ENCODE results near the gene ZNF687. TPM values are rescaled to one million over a fixed set of nuclear protein-coding genes. Genes with fewer than 3 reads are reported as not detected.
"Not testable (repeated sequence)": the region's sequence is repeated elsewhere in the genome, so short reads cannot be mapped to it uniquely, and the experiment has no call there.

The ZNF687 gene, protein sequence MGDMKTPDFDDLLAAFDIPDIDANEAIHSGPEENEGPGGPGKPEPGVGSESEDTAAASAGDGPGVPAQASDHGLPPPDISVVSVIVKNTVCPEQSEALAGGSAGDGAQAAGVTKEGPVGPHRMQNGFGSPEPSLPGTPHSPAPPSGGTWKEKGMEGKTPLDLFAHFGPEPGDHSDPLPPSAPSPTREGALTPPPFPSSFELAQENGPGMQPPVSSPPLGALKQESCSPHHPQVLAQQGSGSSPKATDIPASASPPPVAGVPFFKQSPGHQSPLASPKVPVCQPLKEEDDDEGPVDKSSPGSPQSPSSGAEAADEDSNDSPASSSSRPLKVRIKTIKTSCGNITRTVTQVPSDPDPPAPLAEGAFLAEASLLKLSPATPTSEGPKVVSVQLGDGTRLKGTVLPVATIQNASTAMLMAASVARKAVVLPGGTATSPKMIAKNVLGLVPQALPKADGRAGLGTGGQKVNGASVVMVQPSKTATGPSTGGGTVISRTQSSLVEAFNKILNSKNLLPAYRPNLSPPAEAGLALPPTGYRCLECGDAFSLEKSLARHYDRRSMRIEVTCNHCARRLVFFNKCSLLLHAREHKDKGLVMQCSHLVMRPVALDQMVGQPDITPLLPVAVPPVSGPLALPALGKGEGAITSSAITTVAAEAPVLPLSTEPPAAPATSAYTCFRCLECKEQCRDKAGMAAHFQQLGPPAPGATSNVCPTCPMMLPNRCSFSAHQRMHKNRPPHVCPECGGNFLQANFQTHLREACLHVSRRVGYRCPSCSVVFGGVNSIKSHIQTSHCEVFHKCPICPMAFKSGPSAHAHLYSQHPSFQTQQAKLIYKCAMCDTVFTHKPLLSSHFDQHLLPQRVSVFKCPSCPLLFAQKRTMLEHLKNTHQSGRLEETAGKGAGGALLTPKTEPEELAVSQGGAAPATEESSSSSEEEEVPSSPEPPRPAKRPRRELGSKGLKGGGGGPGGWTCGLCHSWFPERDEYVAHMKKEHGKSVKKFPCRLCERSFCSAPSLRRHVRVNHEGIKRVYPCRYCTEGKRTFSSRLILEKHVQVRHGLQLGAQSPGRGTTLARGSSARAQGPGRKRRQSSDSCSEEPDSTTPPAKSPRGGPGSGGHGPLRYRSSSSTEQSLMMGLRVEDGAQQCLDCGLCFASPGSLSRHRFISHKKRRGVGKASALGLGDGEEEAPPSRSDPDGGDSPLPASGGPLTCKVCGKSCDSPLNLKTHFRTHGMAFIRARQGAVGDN
- 8.4 TPM for total RNA-seq

DNA sequence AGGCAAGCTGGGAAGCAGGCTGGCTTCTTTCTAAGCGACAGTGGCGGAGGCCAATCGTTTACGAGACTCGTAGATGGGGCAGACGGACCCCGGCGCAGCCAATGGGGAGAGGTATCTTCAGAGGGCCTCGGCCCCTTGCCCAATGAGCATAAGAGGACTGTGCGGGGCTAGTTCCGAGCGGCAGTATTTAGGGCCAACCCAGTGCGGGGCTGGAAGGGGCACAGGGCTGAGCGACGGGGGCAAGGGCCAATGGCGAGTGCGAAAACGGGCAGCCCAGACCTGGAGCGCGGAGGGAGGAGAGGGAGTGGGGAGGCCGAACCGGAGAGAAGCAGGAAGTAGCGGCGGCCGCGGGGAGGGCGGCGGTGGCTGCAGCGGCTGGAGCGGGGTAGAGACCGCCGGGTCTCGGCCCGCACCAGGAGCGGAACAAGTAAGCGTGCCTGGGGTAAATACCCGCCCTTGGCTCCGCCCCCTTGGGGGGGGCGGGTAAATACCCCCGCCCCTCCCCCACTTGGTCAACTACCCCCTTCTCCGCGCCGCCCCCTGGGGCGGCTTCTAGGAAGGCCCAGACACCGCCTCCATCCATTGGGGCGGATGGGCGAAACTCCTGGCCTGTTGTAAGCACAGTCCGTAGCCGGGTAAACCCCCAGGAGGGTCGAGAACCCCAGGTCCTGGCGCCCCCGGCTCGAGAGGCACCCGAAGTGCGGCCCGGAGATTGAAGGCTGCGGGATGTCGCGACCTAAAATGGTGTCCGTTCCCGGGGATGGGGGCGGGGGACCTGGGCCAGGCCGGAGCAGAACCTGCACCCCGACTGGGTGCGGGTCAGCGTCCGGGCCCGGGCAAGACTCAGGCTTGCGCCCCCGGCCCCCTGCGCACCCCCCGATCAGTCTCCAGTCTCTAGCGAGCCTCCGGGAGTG, at the start of gene ZNF687:
ZNF687 (plus strand) TSS at position 331 of the 914 bp plus-strand sequence. CDS start 3,993 bp downstream, outside the sequence.
- peak; percentile 100 for DNase-seq

DNA sequence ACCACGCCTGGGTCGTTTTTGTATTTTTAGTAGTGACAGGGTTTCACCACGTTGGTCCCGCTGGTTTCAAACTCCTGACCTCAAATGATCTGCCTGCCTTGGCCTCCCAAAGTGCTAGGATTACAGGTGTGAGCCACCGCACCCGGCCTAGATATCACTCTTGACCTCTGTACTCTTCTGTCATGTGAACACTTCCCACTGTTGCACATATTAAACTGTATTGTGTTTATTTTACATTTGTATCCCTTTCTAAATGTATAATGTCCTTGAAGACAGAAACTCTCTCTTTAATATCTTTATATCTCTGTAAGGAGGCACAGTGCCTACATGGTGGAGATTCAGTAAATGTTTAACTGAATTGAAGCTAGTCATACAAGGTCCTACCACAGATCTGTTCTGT, 46.9 kb upstream of the ZNF687 start:
- DNase-seq: no peak

DNA sequence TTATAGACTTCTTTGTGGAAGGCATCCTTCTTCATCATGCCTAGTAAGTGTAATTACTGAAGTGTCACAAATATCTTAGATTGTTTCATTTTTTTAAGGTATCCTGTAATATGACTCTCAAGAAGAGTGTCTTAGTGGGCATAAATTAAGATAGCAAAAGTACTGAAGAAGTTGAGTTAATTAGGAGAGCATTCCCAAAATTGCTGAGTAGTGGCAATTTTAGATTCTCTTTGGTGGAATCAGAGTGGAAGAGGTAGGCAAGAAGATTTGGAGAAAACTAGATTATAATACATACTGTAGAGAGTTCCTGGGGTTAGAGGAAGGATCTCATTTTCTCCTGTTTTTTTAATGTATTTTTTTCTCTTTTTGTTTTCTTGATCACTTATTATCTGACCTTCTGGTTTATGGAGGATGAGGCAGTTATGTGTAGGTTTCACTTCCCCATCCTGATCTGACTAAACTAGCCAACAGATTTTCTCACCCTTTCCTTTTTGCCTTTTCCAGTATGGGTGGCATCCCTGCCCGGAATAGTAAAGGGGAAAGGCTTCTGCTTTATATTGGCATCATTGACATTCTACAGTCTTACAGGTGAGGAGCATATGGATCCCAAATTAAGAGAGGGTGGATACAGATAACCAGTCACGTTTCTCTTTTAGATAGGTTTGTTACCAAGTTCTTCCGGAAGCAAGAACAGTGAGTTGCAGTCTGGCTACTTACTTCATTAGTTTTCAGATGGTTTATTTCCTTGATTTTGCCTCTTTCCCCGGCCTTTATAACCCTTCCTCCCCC, 44.2 kb upstream of the ZNF687 start:
- no peak for DNase-seq

DNA sequence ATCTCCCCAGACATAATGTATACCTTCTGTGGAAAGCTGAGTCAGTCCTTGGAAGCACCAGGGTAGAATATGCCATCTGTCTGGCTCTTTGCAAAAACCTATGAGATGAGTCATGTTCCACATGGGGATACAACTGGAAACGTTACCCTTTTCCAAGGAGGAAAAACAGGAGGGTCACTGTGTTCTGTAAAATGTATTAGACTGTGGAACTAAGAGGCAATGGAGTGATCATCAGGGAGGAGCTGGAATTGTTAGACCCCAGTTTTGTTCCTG, 43.7 kb upstream of the ZNF687 start:
- no peak for DNase-seq

DNA sequence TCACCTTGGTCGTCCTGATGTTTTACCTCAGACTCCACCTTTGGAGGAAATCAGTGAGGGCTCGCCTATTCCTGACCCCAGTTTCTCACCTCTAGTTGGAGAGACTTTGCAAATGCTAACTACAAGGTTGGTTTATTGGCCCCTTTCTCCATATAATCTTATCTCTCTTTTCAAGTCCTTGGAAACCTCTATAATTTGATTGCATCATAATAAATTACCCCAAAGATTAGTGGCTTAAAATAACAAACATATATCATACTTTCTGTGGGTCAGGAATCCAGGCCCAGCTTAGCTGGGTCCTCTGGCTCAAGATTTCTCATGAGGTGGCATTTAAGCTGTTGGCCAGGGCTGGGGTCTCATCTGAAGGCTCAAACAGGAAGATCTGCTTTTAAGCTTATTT, 39.7 kb upstream of the ZNF687 start:
- DNase-seq: no peak

DNA sequence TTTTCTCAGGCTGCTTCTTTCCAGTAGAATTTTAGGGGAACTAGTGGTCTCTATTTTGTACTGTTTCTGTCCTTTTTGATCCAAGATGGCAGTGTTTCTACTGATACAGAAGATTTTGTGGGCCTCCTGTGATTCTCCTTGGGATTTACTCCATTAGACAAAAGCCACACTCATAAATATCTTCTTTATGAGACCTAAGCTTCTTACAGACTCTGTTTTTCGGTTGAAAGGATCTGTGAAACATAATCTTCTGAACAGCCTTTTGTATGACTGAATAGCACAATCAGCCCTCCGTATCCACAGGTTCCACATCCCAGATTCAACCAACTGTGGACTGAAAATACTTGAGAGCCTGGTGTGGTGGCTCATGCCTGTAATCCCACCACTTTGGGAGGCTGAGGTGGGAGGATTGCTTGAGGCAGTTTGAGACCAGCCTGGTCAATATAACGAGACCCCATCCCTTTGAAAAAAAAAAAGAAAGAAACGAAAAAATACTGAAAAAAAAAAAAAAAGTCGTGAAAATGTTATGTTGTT, 38.3 kb upstream of the ZNF687 start:
- DNase-seq: no peak

DNA sequence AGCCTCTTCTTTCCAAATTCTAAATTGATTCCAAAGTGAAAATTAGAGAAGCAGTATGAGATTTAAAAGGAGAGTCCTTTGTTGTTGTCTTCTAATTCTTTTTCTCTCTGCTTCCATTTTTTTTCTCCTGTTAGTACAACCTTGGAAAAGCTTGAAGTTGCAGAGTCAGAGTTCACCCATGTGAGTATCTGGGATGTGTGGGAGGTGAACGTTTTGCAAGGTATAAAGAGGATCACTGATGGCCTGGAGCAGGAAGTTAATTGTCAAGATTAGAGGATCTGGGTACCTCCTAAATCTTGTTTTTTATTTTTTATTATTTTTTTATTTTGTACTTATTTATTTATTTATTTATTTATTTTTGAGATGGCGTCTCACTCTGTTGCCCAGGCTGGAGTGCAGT, 35.3 kb upstream of the ZNF687 start:
- DNase-seq: no peak

DNA sequence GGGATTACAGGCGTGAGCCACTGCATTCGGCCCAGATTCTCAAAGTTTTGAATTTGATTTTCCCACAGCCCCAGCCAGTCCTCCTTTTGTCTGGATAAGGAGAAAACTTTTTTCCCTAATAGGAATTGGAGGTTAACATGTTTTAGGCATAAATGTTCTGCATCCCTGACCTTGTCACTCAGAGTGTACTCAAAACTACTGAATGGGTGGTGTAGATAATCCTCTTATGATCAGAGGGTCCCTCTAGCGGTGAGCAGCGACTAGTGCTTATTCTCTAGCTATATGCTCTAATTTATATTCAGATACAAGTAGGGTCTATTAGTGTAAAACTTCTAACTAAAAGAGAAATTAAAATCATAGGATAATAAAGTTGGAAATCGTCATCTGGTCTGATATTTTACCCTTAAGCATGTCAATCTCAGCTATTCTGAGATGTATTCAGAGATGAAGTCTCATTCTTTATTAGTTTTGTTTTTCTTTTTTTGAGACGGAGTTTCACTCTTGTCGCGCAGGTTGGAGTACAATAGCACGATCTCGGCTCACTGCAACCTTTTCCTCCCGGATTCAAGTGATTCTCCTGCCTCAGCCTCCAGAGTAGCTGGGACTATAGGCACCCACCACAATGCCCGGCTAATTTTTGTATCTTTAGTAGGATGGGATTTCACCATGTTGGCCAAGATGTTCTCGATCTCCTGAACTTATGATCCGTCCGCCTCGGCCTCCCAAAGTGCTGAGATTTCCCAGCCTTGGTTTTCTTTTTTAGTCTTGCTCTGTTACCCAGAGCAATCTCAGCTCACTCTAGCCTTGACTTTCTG, 30.2 kb upstream of the ZNF687 start:
- peak; percentile 44 for DNase-seq

DNA sequence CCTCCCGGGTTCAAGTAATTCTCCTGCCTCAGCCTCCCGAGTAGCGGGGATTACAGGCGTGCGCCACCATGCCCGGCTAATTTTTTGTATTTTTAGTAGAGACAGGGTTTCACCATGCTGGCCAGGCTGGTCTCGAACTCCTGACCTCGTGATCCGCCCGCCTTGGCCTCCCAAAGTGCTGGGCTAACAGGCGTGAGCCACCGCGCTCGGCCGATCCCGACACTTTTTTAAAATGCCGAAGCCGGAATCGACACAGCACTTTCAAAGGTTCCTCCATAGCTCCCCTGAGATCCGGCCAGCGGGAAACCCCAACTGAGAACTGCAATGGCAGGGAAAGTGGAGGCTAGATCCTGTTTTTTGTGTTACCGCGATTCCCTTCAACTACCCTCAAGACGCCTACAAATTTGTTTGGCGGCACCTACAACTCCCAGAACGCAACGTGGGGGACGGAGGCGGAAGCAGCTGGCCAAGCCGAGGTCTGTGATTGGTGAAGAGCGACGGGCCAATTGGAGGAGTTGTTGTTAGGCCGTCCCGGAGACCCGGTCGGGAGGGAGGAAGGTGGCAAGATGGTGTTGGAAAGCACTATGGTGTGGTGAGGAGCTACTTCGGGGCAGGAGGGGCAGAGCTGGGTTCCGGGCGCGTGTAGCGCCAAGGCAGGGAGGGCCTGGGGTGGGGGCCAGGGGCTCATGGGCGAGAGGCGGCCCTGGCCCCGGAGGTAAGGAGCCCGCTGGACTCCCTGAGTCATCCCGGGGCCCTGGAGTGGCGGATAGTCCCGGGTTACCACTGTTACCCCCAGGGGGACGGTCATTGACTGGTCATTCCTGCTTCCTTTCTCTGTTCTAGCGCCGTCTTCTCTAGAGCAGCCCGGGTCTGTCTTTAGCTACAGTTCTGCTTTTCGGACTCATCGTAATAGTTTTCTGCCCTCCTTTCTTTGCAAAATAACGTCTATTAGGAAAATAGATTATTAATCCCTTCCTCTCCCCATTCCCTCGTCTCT, 27.6 kb upstream of the ZNF687 start, which contains the start of gene PSMD4:
PSMD4 (plus strand) TSS at position 518 of the 997 bp plus-strand sequence; CDS start at position 567, 49 bp downstream.
- peak; percentile 98 for DNase-seq

DNA sequence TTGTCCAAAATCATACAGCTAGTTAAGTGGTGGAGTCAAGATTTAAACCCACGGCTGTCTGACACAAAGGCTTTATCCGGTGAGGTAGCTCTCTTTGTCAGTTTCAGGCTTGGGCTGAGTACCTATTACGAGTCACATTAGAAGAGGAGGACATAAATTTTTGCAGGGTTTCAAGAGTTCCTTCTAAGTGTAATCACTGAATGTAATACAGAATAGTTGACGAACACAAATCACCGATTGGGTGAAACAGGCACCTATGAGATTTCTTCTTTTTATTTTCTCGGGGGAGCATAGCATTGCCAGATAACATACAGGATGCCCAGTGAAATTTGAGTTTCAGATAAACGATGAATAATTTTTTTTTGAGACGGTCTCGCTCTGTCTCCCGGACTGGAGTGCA, 26.7 kb upstream of the ZNF687 start:
- DNase-seq: no peak

DNA sequence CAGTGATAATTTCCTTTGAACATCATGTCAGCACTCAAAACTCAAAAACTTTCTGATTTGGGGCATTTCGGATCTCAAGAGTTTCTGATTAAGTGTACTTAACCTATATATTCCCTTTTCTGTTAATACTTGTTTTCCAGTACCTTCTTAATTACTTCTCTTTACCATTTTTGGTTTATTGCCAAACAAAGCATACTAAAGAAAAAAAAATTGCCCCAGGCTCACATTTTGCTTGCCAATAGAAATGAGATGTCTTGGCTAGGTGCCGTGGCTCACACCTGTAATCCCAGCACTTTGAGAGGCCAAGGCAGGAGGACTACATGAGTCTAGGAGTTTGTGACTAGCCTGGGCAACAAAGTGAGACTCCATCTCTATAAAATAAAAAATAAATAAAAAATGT, 22.7 kb upstream of the ZNF687 start:
- DNase-seq: no peak

DNA sequence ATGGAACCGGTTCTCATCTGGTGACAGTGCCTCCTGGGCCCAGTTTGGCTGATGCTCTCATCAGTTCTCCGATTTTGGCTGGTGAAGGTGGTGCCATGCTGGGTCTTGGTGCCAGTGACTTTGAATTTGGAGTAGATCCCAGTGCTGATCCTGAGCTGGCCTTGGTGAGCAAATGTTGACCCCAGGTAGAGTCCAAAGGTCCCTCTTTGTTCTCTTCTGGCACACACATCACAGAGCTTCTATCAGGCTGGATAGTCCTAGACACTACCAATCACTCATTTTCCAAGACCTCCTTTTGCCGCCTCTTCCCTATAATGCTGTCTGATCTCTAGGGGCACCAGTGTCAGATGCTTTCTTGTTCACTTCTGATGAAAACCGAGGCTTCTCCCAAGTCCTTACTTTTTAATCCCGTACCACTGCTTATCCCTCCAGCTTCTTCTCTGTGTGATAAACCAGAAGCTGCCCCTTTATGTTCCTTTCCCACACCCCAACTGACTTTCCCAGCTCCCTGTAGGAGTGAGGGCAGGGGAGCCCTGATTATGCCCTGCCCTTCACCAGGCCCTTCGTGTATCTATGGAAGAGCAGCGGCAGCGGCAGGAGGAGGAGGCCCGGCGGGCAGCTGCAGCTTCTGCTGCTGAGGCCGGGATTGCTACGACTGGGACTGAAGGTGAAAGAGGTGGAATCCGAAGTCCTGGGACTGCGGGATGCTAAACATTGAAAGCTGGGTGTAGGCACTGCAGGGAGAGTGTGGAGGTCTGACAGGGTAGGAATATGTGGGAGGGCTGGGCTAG, 16.5 kb upstream of the ZNF687 start:
- no peak for DNase-seq

DNA sequence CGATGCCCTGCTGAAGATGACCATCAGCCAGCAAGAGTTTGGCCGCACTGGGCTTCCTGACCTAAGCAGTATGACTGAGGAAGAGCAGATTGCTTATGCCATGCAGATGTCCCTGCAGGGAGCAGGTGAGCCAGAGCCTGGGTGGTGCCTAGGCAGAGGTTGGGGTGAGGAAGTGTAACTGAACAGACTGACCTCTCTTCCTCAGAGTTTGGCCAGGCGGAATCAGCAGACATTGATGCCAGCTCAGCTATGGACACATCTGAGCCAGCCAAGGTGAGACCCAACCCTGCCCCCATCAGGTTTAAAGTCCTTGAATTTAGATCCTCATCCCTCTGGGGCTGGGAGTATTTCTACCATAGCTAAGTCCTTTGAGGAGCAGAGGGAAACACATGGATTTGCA, 15.8 kb upstream of the ZNF687 start:
- no peak for DNase-seq

DNA sequence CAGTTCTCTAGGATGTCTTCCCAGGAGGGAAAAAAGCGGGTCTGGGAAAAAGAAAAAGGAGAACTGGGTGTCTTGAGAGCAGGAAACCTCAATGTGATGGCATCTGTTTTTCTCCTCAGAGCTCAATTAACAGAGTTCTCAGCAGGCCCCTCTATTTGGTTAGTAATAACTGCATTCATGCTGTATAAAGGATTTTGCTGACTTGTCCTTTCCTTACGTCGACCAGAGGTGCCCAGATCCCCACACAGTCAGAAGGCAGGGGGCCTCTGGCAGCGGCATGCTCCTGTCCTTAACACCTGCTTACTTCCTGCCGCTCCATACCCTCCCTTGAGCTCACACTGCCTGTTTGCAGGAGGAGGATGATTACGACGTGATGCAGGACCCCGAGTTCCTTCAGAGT, 15.3 kb upstream of the ZNF687 start:
- DNase-seq: no peak

DNA sequence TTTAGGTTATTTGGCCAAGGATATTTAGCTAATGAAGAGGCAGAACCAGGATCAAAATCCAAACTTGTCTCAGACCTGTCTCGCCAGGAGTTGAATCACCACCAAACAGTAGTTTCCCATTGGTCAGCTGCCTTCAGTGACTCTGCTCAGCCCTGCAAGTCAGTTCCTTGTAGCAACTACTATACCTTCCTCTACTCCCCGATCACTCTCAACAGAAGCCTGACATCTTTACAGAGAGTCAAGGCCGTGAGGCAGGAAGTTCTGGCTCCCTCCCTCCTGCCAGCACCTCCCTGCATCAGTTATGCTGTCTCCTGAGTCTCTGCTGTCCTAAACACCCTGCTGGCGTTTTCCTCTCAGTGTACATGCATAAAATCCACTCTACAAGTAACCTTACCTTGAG, 14.3 kb upstream of the ZNF687 start:
- no peak for DNase-seq

DNA sequence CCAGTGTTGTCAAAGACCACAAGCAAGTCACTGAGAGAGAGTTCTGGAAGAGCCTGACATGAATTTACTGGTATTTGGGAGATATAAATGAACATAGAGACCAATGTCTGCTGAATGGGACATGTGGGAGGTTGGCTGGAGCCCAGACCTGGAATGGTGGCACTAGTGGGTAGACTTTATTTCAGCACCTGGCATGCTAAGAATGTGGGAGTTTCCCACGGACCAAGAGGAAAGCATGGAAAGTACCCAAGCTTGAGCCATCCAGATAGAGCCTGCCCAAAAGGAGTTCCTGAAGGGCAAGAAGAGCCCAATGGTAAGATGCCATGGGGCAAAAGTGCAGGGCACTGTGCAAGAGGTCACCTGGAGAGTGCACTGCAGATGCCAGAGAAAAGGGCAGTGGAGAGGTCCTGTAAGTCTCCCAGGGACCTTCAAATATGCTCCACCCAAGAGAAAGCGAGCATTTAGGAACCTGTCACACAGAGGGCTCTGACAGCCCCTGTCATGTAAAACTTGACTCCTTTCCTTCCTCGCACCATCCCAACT, 8.1 kb upstream of the ZNF687 start:
- no peak for DNase-seq

DNA sequence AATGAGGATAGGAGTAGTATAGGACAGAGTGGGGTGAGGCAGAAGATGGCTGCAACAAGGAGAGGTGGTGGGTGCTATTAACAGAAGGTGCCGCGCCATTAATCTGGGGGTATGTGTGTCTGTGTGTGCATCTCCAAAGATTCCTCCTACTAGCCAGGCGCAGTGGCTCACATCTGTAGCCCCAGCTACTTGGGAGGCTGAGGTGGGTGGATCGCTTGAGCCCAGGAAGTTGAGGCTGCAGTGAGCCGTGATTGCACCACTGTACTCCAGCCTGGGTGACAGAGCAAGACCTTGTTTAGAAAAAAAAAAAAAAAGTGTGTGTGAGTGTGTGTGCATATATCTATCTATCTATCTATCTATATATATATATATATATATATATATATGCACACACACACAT, 6.8 kb upstream of the ZNF687 start:
- DNase-seq: not testable (repeated sequence)
